NCI-H1048 (cell line): Measurements from ENCODE around the gene TAX1BP1.

Experiments used
- DNase-seq: peaks from one replicate; lab custom pipeline; 2025; lab: John Stamatoyannopoulos, UW

The TAX1BP1 gene

DNA sequence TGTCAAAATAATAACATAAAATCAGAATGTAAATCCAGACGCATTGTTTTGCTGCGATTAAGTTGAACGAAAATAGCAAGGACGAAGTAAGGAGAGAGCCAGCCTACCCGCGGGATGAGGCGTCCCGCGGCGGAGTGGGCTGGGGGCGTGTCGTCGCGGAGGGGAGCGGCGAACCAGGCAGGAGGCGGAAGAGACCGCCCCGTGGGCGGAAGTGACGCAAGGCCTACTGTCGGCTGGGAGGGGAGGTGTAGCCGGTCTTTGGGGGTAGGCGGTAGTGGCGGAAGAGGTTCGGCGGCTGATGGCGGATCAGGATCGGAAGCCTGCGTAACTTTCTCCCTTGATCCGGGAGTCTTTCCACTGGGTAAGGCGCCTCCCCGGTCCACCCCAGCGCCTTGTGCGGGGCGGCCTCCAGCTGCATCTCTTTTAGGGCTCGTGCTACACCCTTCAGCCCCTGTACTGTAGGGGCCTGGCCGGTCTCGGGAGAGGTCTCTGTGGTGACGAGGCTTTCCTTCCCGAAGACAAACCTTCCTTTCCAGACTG is at the start of gene TAX1BP1:
TSS of gene TAX1BP1 (plus strand) at position 254 of the 540 bp plus-strand sequence. CDS start 8,363 bp downstream, outside the sequence.
- DNase-seq, result peak; percentile 86

DNA sequence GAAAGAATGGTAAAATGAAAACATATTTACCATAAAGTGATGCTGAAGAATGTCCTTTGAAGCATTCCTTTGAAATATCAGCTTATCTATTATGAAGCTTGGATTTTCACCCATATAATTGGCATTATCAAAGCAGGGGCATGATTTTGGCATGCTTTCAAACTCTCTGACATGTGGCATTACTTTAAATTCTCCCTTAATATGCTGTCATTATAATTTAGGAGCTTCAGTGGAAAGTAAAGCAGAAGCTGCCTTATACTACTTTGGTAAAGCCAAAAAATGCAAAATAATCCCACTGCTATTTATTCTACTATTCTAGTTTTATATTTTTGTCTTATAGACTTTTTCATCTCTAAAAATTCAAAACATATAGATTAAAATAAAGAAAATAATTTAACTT is 49.3 kb upstream of the TAX1BP1 start:
- DNase-seq, result no peak

DNA sequence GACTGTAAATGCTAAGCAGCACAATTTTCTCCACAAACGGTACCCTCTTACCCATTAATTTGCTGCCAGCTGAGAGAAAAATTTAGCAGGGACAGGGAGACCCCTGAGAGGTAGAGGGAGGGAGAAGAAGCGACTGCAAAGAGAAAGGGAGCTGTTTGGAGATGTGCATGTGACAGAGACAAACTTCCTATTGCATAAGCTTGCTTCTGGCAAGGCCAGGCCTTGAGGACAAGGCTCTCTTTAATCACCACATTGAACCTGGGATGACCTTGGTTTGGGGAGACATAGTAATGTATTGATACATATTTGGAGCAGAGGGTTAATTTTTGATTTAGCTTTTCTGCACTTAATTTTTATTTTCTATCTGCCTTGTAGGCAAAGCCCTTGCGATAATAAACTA is 46.2 kb upstream of the TAX1BP1 start:
- no peak for DNase-seq

DNA sequence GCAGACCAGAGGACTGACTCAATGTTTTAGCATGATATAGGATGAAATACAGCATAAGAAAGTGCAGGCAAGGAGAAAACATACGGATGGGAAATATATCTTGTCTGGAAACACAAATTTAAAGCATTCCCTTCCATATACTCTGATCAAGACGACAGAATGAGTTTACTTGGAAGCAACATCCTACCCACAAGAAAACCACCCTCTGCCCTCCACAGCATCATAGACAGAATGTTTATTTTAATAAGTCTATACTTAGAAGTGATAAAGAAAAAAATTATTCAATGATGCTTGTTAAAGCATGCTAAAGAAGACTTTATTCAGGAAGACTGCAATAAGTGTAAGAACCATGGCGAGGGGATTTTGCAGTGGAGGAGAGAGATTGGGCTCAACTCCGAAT is 44.9 kb upstream of the TAX1BP1 start:
- DNase-seq, result no peak

DNA sequence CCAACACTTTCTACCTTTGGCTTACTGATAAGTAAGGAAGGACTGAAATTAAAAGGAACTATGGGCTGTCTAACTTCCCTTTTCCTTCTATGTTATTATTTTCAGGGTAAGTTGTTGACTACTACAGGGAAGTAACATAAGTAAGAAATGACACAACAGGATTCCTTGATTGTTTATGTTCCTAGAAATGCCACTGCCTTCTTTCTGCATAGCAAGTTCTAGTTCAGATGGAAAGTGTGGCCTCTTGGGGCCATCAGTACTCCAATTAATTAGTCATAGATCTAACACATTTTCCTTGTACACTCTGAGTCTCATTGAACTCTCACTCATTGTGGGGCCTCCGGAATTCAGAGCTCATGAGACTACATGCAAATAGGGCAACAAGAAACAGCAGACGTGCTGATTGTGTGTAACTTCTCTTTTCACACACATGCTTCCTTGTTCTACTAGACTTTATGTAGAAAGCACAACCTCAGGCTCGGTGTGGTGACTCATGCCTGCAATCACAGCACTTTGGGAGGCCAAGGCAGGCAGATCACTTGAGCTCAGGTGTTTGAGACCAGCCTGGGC is 42.0 kb upstream of the TAX1BP1 start:
- peak; percentile 22 for DNase-seq

DNA sequence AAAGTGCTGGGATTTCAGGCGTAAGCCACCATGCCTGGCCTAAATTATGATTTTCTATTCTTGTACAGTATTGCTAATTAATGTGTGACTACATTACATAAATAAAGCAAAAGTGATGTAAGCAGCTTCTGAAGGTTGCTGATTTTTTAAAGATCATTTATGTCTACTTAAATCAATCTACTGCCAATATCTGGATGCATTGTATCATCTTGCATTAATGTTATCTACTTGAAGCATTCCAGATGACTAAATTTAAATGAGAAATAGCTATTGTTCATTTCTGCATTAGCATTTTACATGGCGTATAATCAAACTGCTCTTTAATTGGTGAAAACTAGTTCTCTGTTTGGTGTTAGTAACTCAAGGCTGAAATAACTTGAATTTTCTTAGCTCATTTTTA is 40.2 kb upstream of the TAX1BP1 start:
- no peak for DNase-seq

DNA sequence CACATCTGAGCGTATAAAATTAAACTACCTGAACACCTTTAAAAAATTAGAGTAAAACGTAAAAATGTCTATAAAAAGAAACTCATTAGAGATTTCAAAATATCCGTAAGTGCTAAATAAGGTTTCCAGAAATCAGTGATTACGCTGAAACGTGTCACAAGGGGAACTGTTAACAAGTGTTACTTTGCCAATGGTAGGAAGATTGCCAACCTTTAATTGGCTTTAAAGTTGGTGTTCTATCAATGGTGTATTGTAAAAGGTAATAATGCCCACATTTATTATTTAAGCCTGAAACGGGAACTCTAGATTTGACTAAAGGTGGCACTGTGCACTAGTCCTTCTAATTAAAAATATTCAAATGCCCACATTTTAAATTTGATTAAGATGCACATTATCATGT is 39.5 kb upstream of the TAX1BP1 start:
- peak; percentile 51 for DNase-seq

DNA sequence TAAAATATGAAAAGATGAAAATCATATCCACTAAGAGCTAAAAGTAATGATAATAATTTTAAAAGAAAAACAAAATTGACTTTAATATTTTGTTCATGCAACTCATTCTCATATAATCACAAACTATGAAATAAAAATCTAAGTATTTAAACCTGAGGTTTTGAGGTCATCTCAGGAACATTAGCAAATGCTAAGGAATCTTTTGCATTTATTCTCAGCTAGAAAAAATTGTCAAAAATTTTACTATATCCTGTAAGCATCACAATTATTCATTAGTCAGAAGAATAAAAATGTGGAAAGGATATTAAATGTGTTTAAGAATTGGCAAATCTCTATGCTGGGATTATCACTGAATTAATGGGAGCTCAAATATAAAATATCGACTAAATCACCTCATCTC is 36.8 kb upstream of the TAX1BP1 start:
- DNase-seq, result no peak

DNA sequence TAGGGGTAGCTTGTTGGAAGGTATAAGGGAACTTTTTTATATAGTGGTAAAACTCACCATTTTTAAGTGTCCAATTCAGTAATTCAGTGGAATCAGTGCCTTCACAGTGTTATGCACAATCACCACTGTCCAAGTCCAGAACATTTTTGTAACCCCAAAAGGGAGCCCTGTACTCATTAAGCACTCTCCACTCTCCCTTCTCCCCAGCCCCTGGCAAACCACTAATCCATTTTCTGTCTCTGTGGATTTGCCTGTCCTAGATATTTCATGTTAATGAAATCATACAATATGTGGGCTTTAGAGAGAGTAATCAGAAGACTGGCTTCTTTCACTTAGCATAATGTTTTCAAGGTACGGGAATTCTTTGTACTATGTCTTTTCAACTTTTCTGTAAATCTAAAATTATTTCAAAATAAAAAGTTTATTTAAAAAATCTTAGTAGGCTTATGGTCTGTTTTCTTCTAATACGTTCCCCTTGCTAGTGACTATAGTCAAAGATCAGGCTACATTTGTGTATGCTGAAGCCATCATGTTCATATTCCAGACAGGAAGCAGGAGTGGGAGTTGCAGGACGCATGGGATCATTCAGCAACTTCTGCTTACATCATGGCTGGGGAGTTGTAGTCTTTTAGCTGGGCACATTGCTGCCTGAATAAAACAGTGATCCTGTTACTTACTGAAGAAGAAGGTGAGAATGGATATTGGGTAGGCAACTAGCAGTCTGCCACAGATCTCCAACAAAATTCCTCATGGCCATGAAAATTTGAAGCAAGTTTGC is 35.4 kb upstream of the TAX1BP1 start:
- no peak for DNase-seq

DNA sequence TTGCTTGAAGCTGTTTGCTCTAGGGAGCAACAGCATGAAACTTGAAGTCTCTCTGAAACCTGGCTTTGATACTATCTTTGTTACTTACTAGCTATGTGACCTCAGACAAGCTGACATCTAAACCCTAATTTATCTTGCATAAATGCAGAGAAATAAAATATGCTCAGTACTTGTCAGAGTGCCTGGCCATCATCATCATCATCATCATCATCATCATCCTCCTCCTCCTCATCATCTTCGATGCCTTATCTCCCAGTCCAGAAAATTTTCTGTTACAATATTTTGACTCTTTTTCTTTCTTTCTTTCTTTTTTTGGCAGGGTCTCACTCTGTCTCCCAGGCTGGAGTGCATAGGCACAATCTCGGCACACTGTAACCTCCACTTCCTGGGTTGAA is 34.8 kb upstream of the TAX1BP1 start:
- no peak for DNase-seq

DNA sequence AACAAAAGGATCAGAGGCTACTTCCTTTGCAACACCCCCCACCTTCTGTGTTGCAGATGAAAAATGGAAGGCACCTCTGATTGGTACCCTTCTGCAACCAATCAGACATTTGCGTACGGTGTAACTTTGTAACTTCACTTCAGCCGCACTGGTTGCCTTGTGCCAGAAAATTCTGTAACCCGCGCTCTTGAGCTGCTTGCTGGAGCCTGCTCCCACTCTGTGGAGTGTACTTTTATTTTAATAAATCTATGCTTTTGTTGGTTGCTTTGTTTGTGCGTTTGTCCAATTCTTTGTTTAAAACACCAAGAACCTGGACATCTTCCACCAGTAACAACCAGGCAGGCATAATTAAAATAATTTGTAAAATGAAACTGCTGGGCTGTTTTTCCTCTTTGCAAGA is 31.5 kb upstream of the TAX1BP1 start:
- no peak for DNase-seq

DNA sequence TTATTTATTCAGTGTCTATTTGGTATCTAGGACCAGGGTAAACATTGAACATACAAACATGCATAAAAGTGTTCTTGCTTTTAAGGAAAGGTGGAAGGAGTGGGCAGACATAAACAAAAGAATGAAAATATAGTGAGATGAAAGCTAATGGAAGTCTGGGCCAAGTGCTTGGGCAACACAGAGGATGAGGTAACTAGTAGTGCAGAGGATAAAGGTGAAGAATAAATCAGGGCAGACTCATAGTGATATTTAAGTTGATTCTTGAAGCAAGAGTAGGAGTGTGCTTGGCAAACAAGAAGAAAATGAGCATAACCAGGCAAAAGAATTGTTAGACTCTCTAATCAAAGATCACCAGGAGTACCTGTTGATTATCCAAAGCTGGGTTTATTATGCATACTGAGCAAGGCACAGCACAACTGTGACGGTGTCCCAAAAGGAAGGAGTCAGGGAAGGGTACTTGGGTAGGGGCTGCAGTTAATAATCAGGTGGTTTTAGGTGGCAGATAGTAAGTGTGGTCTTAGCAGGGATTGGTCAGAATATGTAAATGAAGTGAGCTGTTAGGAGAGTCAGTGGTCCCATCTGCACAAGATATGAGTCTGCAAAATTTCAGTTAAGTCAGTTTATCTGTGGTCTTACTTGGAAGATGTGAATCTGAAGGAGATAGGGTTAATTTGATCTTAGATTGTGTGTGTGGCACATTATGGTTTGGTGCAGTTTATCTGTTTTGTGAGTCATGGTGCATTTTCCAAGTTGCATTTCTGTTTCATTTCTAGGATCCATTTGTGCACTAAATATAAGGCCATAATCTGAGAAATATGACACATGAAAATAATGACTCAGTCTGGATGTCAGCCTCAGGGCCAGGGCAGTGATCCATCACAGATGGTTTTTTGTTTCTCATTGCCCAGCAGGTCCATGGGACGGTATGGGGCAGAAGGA is 30.6 kb upstream of the TAX1BP1 start:
- no peak for DNase-seq

DNA sequence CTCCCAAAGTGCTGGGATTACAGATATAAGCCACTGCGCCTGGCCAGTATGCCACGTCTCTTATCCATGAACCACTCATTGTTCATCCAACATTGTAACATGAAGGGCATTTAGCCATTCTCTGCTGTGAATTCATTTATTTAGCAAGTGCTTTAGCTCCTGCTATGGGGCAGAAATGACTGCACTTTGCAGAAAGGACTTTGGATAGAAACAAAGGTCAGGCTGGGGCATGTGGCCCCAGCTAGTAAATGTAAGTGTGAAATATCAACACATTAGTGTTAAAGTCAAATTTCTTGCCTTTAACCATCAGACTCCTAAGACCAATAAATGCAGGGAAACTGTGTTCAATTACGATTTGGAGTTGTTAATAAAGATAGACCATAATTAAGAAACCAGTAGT is 27.7 kb upstream of the TAX1BP1 start:
- DNase-seq, result no peak

DNA sequence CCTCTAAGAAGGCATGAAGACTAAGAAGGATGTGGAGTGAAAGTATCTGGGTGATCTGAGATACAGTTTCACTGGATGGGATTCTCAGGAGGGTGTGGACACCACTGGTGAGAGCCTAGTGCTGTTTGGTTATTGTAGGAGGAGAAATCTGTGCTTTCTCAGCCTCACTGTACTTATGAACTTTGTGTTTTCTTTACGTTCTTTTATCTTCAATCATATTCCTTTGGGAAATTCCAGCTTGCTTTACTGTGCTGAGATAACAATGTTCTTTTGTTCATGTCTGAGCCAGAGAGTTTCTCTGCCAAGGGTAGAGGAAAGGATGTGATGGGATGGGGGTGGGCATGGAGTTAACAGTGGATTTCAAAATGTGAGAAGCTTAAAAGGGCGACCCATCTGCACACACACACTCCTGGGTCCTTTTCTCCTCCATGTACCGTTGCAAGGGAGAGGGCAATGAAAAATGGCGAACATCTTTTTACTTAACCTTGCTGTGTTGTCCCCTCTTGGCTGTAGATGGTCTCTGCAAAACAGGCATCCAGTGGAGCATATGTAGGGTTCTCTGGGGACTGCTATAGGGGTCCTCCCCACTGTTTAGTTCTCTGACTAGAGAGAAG is 25.0 kb upstream of the TAX1BP1 start:
- no peak for DNase-seq

DNA sequence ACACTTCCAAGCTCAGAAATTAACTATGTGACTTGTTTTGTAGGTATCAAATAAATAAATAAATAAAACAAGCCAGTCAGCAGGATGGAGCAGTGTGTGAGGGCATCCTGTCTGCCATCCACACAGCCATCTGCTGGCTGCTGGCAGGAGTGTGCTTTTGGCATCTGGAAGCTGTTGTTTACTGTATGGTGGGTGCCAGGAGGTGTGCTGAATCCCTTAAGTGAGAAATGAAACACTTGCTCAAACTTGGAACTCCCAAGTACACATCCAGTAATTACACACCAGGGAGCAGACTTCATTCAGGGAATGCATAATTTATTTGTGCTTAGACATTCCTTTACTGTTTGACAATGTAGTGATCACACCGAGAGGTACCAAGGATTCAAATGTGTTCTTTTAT is 16.9 kb upstream of the TAX1BP1 start:
- DNase-seq, result no peak

DNA sequence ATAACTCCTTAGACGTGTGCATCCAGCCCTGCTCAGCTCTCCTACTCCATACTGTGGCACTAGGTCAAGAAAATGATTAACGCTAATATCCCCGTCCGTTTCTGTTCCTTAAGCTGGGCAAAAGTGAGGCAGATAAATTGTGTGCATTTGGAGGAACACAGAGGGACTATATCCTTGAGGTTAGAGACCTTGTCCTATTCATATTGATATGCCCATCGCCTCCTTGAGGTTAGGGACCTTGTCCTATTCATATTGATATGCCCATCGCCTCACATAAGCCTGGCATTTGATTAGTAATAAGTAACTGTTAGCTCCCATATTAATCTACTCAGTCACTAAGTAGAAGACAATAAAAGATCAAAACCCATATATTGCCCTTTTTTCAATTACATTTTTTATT is 12.9 kb upstream of the TAX1BP1 start:
- DNase-seq, result no peak

DNA sequence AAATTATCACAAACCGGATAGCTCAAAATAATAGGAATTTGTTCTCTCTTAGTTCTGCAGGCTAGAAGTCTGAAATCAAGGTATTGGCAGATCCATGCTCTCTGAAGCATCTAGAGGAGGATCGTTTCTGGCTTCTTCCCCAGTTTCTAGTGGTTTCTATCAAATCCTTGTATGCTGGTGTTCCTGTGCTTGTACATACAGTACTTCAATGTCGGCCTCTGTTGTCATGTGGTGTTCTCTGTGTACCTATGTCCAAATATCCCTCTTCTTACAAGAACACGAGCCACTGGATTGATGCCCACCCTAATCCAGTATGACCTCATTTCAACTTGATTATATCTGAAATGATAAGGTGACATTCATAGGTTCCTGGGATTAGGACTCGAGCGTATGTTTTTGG is 9.8 kb upstream of the TAX1BP1 start:
- DNase-seq, result no peak

DNA sequence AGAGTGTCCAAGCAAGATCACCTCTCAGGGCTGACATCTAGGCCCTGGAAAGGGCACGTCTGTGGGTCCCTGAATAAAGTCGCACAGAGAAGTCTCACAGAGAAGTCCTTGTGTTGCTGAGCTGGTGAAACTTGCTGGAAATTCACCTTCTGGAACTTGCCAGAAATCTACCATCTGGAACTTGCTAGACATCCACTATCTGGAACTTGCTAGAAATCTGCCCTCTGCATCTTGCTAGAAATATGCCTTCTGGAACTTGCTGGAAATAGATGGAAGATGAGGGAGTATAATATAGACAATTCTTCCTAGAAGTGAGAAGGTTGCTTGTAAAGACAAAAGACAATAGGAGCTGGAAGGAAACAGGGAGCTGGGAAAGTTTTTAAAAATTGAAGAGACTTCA is 5.4 kb upstream of the TAX1BP1 start:
- no peak for DNase-seq

DNA sequence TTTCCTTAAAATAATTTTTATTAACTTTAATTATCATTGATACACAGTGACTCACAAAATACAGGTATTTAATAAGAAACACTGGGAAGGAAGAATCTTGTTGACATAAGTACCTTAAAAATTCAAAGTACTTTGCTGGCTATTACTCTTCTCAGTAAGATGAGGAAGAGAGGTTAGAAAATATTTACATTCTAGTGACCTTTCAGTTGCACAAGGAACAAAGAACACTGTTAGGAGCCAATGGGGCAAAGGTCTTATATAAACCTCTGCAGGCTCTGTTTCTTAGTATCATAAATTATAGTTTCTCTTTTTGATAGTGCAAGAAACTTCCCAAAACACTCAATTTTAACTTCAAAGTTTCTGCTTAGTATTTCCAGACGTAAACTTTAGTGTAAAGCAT is 4.8 kb upstream of the TAX1BP1 start:
- no peak for DNase-seq

DNA sequence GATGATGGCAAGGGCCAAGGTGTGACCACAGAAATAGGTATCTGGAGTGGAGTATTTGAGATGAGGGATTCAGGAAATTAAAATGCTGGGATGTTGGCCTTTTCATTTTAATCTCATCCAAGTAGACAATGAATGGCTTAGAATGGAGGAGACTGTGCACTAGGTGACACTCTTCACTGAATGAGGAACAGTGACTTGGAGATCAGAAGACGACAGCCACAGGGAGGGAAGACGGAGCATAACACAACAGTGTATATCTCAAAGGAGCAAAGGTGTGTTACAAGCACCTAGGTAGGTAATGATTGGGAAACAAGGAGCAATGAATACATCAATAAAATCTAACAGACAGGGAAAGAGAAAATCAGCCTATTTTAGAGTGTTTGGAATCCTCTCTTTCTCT is 4.1 kb upstream of the TAX1BP1 start:
- DNase-seq, result no peak

DNA sequence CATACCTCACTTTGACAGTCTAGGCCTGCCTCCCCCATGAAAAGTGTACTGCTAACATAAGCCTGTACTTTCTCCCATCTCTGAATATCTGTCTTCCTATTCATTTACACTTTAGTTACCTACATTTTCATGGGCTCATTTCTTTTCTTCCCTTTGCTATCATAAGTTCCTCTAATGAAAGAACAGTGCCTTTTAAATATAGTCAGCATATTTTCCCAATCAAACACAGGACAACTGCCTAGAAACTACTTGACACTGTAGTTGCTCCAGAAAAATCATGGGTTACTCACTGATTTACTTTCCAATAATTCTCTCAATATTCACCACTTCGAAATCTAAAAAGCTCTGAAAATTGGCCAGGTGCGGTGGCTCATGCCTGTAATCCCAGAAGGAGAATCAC is 2.8 kb upstream of the TAX1BP1 start:
- DNase-seq, result no peak

DNA sequence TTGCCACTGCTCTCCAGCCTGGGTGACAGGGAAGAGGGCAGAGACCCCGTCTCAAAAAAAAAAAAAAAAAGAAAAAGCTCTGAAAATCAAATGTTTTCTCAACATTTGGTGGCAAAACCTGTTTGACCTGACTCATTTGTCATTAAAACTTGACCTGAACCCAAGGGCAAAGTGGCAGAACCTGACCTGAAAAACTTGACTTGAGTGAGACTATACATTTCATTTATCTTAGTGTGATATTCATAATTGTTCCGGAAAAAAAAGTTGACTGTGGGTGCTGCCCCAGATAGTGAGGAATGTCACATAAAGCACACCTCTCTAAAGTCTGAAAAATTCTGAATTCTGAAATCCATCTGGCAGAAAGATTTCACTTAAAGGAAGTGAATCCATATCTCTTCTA is 2.3 kb upstream of the TAX1BP1 start:
- no peak for DNase-seq
